DMS153 treated with DMSO at 0.1 percent for 48 hours (cell line): ENCODE data around the gene SMOC2.

ENCODE experiments used
- DNase-seq: peaks from one replicate; lab custom pipeline; 2025; ENCODE audit not compliant: unreplicated experiment; lab: John Stamatoyannopoulos, UW

SMOC2 gene

GRCh38 chr6:168415098-168415992, 25.6 kb upstream of the SMOC2 start:
- DNase-seq: no peak

GRCh38 chr6:168415993-168416530, 24.9 kb upstream of the SMOC2 start:
- DNase-seq: no peak

- DNase-seq: no peak
Measured at GRCh38 chr6:168416531-168416930, 24.5 kb upstream of the SMOC2 start.

GRCh38 chr6:168417191-168417590, 23.8 kb upstream of the SMOC2 start:
- no peak for DNase-seq

- DNase-seq: no peak
Measured at GRCh38 chr6:168417679-168418557, 23.1 kb upstream of the SMOC2 start.

- DNase-seq: no peak
Measured at GRCh38 chr6:168418711-168419121, 22.3 kb upstream of the SMOC2 start.

GRCh38 chr6:168419569-168419968, 21.4 kb upstream of the SMOC2 start:
- no peak for DNase-seq

GRCh38 chr6:168420084-168420483, 20.9 kb upstream of the SMOC2 start:
- no peak for DNase-seq

GRCh38 chr6:168420706-168421105, 20.3 kb upstream of the SMOC2 start:
- DNase-seq: no peak

- DNase-seq: no peak
Measured at GRCh38 chr6:168427184-168427583, 13.8 kb upstream of the SMOC2 start.

GRCh38 chr6:168428052-168428826, 12.7 kb upstream of the SMOC2 start:
- no peak for DNase-seq

GRCh38 chr6:168428863-168429262, 12.1 kb upstream of the SMOC2 start:
- no peak for DNase-seq

- no peak for DNase-seq
Measured at GRCh38 chr6:168432196-168432595, 8.8 kb upstream of the SMOC2 start.

- DNase-seq: no peak
Measured at GRCh38 chr6:168433898-168434297, 7.1 kb upstream of the SMOC2 start.

GRCh38 chr6:168434505-168434904, 6.5 kb upstream of the SMOC2 start:
- DNase-seq: no peak

- DNase-seq: no peak
Measured at GRCh38 chr6:168437751-168438150, 3.2 kb upstream of the SMOC2 start.

GRCh38 chr6:168438783-168439520, 2.0 kb upstream of the SMOC2 start:
- DNase-seq: no peak

- no peak for DNase-seq
Measured at GRCh38 chr6:168439794-168440450, 1.1 kb upstream of the SMOC2 start.
